Activated T-cell treated with anti-CD3 and anti-CD28 coated beads for 48 hours (primary cell): ENCODE measurements around the gene CBFB.
"Not testable (repeated sequence)": the region's sequence is repeated elsewhere in the genome, so short reads cannot be mapped to it uniquely, and the experiment has no call there.

ENCODE experiments used
- DNase-seq: peaks from one replicate; pipeline ENCODE4 v3.0.0-alpha.2; 2020; ENCODE audit warnings: low read depth

Gene CBFB

DNA sequence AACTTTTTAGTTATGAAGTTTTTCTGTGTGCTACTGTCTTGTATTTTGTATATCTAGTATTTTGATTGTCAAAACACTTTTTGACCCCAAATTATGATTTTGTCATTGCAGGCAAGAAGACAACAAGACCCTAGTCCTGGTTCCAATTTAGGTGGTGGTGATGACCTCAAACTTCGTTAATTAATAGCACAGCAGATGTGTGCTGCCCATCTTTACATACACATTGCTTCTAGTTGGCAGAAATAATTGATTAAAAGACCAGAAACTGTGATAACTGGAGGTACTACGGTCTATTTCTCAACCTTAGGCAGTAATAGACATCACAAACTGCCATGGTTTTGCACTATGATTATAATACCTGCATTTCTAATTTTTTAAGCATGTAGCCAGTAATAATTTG lies 69.7 kb downstream of the CBFB start:
- no peak for DNase-seq

DNA sequence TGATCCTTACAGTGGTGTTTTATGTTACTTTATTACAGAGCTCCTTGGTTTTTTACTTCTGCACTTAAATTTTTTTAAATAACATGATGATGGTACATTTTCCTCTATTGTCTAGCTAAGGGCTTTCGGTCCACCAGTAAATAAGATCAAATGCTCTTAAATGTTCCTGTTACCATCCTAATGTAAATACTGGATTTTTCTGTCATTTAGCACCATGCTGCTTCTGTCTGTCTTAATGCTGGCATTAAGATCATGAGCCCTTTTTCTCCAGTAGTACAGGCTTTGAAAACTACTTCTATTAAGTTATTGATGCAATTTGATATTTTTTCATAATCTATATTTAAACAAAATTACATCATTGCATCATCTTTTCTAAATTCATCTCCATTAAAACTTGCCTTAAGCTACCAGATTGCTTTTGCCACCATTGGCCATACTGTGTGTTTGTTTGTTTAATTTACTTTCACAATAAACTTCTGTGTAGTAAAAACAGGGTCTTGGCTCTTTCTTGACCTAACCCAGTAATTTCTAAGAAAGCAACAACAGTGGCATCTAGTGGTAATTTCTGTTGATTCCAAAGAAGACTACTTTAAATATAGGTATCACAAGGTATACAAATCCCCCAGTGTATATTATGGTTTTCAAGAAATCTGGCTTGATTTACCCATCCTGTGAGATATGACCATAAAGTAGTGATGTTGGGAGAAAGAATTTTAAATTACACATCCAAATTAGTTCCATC lies 71.8 kb downstream of the CBFB start:
- DNase-seq: no peak

DNA sequence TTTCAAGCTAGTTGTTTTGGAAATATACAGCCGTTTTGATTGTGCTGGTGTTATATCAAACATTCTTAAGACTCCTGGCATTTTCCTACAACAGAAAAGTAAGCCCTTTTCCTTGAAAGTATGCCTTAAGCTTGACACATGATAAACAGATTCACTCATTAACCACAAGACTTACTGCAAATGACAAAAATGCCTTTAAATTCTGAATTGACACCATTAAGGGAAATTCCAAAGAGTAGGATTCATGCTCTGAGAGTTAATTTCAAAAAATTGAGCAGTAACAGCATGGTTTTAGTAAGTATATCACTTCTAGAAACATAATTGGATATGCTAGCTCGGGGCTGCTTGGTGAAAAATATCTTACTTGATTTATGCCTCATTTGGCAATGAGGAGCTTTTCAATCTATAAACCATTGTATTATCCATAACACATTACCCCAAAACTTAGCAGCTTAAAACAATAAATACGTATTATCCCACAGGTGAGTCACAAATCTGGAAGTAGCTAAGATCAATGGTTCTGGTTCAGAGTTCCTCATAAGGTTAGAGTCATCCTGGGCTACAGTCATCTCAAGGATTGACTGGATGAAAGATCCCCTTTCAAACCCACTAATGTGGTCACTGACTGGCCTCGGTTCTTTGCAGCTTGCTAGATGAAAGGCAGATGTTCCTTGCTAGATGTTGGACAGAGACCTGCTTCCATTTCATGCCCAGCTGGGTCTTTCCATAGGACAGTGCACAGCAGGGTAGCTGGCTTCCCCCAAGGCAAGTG lies 72.5 kb downstream of the CBFB start:
- no peak for DNase-seq

DNA sequence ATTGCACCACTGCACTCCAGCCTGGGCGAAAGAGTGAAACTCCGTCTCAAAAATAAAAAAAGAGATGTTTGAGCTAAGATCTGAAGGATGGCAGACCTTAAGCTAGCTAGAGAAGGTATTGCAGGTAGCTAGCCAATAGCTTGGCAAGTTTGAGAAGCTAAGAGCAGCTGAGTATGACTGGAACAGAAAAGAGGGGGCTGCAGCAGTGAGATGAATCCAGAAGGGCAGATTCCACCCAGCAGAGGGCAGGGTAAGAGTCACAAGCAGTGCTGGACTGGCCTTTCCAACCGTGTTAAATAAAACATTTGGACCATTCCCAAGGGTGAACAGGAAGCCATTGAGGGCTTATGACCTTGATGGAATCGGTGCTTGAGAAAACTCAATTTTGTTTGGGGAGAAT lies 75.1 kb downstream of the CBFB start:
- no peak for DNase-seq

DNA sequence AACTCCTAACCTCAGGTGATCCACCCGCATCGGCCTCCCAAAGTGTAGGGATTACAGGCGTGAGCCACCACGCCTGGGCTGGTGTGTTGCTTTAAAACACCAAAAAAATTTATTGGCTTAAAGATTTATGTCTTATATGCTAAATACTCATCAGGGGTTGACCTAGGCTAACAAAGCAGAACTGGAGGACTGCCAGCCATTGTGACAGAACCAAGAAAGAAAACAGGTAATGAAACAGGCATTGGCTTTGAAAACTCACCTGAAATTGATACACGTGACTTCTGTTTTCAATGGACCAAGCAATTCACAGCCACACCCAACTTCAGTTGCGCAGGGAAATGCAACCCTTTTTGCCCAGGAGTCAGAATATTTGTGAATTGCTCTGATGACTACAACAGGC lies 75.9 kb downstream of the CBFB start:
- no peak for DNase-seq

DNA sequence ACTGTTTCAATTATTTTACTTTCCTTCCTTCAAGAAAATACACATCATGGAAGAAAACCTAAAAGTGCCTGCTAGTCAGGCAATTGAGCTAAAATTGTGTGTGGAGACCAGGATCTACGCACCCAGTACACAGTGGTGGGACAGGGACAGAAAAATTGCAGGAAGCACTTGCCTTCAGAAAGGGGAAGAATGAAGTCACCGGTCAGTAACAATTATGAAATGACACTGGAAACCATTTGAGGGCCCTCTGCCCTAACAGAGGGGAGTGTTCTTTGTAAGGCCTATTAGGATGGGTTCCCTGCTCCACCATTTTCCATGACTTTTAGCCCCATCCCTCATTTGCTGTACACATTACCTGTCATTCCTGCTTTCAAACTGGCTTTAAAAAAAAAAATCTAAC lies 76.3 kb downstream of the CBFB start:
- no peak for DNase-seq

DNA sequence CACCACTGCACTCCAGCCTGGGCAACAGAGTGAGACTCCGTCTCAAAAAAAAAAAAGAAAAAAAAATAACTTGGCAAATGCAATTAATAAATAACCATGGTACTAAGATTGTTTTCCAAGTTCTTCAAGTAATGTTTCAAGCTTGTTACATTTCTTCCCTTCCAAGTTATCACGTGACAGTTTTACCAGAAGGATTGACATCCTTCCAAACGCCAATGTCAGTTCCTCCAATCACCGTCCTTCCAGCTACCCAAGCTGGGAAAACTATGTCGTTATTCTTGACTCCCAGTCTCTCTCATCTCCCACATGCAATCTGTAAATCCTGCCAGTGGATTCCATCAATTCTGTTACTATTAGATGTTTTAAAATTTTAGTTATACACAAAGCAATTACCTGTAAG lies 76.9 kb downstream of the CBFB start:
- DNase-seq: no peak

DNA sequence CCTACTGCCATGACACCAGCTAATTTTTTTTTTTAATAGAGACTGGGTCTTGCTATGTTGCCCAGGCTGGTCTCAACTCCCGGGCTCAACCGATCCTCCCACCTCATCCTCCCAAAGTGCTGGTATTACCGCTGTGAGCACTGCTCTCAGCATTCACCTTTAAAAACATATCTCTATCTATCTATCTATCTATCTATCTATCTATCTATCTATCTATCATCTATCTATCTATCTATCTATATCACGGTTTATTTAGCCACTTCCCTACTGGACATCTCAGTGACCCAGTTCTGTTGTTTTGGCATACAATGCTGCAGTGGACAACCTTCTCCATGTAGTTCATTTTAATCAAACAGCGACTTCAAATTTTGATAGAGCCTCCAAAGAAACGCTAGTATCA lies 79.5 kb downstream of the CBFB start:
- no peak for DNase-seq

DNA sequence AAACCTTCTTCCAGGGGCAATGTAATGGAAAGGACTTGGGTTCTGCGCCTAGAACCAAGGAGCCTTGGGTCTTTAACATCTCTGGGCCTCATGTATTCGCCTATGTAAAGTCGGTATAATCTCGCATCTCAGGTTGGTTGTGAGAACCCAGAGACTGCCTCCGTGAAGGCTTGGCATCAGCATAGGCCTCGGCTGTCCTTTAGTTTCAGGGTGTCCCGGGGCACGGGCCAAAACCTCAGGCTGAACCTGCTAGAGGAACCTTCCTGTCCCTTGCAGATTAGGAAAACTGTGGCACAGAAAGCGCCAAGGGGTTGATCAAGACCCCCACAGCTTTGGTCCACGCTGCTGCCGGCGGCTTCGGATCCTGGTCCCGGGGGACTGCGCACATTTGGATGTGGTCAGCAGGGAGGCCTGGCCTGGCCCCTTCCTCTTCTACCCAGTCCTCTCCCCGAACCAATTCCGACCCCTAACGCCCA lies 80.0 kb downstream of the CBFB start:
- DNase-seq: no peak

DNA sequence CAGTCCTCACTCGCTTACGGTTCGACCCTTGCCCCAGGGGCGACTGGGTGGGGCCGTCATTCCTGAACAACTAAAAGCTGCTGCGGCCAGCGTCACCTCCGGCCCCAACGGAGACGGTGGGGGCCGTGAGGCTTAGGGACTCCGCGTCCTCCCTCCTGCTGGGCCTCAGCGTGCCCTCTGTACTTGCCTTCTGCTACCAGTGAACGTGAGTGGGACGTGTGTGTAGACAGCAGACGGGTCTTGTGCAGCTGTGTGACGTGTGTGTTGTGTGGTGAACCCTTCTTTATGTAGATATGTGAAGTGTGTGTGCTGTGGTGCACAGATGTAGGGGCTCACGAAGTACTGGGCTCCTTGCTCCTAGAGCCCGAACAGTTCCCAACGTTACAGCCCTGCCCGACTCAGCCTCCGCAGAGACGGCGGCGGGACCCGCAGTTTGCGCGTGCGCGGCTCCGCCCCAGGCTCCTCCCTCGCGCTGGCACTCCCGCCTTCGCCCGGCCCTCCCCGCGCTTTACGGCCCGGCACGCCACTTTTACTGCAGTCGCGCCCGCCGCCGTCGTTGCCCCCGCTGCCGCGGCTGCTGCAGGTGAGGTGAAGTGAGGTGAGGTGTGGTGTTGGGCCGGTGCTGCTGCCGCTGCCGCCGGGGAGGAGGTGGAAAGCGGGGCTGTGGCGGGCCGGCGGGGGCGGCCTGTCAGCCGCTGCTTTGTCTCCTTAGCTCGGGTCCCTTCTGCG lies 80.6 kb downstream of the CBFB start, which contains the start of gene PHAF1:
Gene PHAF1 (plus strand): TSS at position 535 of the 729 bp plus-strand sequence. CDS start 235 bp downstream, outside the sequence.
- peak; percentile 97 for DNase-seq

DNA sequence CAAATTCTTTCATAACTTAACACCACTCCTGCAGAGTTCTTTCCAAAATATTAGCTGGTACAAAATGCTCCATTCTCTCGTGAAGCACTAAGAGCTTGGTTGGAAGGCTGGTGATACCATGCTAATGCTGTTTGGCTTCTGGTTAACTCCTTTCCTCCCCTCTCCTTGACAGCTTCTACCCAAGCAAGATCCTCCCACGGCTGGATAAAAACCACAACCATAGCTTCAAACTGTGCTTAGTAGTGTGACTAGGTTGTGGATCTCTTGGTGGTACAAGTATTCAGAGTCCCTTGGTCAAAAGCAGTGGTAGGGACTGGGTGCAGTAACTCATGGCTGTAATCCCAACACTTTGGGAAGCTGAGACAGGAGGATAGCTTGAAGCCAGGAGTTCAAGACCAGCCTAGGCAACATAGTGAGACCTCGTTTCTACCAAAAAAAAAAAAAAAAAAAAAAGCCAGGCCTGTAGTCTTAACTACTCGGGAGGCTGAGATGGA lies 83.0 kb downstream of the CBFB start:
- no peak for DNase-seq

DNA sequence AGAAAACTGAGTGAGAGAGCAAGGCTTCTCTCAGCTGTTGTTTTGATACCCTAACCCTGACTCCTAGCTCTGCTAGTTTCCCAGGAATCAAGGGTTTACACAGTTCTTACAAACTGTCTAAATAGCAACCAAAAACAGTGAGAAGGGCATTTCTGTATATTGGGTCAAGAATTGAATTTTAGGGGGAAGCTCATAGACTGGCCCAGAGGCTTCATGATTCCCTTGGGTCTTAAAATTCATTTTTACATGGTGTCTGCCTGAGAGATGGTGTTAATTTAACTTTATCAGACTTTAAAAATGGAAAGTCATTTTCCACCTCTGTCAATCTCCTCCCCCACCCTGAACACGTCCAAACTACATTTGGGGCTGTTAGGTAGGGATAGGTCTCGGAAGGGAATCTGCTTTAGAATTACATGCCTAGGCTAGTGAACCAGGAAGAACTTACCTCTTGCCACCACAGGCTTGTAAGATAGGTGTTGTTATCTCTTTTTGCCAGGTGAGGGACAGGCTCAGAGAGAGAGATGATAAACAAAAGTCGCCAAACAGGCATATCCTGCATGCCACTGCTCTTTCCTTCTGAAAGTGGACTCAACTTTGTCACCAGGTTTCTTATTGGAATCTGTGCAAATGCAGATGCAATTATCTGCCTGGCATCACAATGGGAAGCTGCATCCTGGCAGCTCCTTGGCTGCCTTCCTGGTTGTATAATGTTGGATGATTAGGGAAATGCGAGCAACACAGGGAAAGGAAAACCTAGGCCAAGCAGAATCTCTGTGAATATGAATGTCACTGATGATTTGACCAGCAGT lies 83.8 kb downstream of the CBFB start:
- no peak for DNase-seq

DNA sequence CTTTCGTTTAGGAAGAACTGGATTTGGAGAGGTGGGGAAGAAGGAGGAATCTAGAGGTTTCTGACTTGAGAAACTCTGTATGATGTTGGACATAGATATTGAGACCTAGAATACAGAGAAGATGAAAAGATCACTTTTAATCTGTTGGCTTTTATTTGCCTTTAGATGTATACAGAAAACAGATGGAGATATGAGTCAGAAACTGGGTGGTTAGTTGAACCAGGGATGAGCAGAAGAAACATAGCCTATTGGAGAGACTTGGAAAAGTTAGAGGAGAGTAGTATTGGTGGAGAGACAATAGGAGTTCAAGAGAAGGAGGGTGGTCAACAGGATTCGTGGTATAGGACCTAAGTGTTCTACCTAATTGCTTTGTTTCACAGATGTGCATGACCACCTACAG lies 85.8 kb downstream of the CBFB start:
- DNase-seq: no peak

DNA sequence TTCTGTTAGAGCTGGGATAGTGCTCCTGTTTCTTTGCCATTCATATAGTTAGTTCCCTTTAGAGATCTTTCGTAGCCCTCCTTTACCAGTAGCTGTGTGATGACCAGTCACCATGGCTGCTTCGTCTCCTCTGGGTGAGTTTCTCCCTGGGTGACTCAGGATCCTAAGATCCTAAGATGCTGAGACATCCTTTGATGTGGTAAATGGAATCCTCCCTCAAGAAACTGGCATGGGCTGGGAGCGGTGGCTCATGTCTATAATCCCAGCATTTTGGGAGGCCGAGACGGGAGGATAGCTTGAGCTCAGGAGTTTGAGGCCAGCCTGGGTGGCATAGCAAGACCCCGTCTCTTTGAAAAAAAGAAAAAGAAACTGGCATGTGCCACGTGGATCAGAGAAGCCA lies 86.7 kb downstream of the CBFB start:
- no peak for DNase-seq

DNA sequence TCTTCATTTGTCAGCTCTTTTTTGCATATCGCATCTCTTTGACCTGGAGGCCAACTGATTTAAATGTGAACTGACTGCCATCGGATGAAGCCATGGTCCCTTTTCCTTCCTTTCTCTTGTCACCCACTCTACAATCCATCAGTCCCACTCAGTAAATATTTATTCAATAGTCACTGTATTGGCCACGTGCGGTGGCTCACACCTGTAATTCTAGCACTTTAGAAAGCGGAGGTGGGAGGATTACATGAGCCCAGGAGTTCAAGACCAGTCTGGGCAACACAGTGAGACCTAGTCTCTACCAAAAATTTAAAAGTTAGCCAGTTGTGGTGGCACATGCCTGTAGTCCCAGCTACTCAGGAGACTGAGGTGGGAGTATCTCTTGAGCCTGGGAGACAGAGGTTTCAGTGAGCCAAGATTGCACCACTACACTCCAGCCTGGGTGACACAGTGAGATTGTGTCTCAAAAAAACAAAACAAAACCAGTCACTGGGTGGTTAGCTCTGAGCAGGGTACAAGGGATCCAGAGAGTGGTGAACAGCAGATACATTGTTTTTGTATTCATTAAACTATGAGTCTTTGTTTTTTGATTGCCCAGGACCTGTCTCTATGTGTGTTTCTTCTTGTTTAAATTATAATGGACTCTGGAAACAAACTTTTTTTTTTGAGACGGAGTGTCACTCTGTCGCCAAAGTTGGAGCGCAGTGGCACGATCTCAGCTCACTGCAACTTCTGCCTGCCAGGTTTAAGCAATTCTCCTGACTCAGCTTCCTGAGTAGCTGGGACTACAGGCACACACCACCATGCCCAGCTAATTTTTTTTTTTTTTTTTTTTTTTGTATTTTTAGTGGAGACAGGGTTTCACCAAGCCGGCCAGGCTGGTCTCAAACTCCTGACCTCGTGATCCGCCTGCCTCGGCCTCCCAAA lies 87.7 kb downstream of the CBFB start:
- no peak for DNase-seq

DNA sequence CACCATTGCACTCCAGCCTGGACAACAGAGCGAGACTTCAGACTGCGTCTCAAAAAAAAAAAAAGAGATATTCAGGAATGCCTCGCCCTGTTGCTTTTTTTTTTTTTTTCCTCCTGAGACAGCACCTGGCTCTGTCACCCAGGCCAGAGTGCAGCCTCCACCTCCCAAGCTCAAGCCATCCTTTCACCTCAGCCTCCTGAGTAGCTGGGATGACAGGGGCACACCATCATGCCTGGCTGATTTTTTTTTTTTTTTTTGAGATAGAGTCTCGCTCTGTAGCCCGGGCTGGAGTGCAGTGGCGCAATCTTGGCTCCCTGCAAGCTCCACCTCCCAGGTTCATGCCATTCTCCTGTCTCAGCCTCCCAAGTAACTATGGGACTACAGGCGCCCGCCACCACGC lies 88.8 kb downstream of the CBFB start:
- DNase-seq: no peak

DNA sequence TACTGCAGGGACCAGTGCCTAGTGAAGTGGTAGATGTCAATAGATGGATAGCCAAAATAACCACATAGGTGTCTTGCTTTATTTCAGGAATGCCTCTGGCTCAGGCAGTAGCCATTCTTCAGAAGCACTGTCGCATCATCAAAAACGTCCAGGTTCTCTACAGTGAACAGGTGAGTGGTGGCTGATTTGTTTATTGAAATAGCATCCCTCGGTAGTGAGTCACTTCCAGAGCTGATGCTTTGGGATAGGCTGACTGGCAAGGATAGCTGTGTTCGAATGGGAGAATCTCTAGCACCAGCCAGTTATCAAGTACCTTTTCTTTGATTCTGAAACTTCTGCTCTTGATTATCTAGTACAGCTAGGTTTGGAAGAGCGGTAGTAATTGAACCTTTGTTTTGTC lies 91.1 kb downstream of the CBFB start:
- DNase-seq: no peak

DNA sequence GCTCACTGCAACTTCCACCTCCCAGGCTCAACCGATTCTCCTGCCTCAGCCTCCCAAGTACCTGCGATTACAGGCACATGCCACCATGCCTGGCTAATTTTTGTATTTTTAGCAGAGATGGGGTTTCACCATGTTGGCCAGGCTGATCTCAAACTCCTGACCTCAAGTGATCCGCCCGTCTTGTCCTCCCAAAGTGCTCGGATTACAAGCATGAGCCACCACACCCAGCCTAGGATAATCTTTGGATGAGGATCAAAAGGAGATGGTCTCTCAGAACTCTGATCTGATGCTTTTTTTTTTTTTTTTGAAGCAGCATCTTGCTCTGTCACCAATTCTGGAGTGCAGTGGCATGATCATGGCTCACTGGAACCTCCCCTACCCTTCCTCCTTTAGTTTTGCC lies 93.8 kb downstream of the CBFB start:
- not testable (repeated sequence) for DNase-seq

DNA sequence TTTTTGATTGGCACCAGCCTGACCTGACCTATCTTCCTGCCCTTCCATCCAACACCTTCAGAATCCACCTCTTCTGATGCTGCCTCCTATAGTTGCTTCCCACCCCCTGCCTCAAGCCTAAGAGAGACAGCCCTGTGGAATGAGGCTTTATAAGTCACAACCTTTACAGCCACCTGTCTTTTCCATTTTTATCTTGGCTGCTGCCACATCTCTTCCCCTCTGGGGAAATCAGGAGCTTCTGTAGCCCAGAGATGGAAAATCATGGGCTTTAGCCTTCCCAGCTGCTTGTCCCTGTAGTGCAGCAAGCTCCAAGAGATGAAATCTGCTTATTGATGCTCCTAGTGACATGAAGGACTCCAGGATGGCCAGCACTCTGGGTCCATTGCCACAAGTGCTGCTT lies 99.5 kb downstream of the CBFB start:
- DNase-seq: no peak

DNA sequence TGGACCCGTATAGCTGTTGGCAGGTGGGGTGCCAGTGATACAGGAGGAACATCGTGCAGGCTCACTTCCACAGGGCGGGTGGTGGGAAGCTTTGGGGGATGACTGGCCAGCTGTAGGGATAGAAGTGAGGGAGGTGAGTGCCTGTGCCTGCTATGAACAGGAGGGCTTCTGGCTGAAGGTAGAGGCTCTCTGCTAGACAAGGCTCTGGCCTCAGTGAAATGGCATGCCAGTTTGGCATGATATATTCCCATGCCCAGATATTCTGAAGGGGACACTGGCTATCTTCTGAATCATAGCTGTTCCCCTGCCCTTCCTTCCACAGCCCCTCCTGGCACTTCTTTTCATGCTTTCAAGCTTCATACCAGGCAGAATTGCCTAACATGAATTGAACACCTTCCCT lies 99.9 kb downstream of the CBFB start:
- no peak for DNase-seq

DNA sequence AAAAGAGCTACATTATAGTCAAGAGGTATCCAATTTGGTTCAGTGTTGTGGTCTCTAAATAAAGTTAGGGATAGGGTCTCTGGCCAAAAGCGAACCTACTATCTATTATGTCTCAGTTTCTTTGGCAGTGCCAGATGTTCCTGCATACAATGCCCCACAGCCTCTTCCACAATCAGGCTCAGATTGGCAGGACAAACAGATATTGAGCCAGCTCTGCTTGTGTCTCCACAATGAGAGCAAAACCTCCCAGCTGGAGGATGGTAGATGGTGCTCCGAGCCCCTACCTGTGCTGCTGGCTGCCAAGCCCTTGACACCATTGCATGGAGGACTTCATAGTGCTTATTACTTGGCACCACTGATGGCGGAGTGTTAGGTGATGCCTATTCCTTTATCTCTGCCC lies 100.5 kb downstream of the CBFB start:
- no peak for DNase-seq
